GM06990 (cell line): ENCODE measurements around the gene BEND7.
A peak's percentile ranks its signal among the peaks of the same experiment; 100 is the strongest.

Source experiments
- DNase-seq: peaks from one replicate; pipeline ENCODE4 v3.0.0-alpha.2; 2011; ENCODE audit not compliant: insufficient read length; ENCODE audit errors: extremely low read depth
- H3K27me3 ChIP-seq: replicated peaks from 2 replicates; pipeline ENCODE4 v1.6.0; 2011; ENCODE audit warnings: low read length; ENCODE audit not compliant: control insufficient read depth, insufficient read depth
- H3K36me3 ChIP-seq: 2 replicates; pipeline ENCODE4 v1.5.1; 2011; ENCODE audit warnings: low read length; ENCODE audit not compliant: control insufficient read depth, insufficient read depth
- H3K4me3 ChIP-seq: replicated peaks from 2 replicates; pipeline ENCODE4 v1.5.1; 2011; ENCODE audit warnings: low read depth, mild to moderate bottlenecking, control low read depth, low read length
- TF ChIP-seq, protein P1 (sequence below): IDR thresholded peaks from 2 replicates; pipeline ENCODE4 v1.5.1; 2011; ENCODE audit warnings: low read length, control low read depth, mild to moderate bottlenecking, inconsistent platforms; ENCODE audit not compliant: insufficient read depth, poor library complexity, severe bottlenecking

BEND7 gene

DNA sequence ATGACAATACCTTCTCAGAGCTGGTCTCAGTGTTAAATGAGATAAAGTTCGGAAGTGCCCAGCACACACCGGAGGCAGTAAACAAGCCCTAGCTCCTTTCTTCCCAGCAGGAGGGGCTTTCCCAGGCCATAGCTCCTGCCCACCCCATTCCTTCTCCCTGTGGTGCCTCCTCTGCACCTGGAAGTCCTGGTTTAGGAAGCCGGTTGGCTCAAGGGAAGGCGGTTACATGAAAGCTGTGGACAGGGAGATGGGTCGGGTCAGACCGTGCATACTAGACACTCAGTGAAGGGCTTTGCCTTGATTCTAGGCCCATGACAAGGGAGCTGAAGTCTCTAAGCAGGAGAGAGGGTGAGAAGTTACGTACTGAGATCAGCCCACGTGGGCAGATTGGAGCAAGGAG lies 8.6 kb downstream of the BEND7 start:
- H3K4me3 ChIP-seq: no peak overlapping the region
- TF ChIP-seq, protein P1, sequence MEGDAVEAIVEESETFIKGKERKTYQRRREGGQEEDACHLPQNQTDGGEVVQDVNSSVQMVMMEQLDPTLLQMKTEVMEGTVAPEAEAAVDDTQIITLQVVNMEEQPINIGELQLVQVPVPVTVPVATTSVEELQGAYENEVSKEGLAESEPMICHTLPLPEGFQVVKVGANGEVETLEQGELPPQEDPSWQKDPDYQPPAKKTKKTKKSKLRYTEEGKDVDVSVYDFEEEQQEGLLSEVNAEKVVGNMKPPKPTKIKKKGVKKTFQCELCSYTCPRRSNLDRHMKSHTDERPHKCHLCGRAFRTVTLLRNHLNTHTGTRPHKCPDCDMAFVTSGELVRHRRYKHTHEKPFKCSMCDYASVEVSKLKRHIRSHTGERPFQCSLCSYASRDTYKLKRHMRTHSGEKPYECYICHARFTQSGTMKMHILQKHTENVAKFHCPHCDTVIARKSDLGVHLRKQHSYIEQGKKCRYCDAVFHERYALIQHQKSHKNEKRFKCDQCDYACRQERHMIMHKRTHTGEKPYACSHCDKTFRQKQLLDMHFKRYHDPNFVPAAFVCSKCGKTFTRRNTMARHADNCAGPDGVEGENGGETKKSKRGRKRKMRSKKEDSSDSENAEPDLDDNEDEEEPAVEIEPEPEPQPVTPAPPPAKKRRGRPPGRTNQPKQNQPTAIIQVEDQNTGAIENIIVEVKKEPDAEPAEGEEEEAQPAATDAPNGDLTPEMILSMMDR: no peak
- DNase-seq: no peak
- H3K27me3 ChIP-seq: peaks cover 3% of the 10 kb centered on the region
- H3K36me3 ChIP-seq: no peaks in the 10 kb centered on the region

DNA sequence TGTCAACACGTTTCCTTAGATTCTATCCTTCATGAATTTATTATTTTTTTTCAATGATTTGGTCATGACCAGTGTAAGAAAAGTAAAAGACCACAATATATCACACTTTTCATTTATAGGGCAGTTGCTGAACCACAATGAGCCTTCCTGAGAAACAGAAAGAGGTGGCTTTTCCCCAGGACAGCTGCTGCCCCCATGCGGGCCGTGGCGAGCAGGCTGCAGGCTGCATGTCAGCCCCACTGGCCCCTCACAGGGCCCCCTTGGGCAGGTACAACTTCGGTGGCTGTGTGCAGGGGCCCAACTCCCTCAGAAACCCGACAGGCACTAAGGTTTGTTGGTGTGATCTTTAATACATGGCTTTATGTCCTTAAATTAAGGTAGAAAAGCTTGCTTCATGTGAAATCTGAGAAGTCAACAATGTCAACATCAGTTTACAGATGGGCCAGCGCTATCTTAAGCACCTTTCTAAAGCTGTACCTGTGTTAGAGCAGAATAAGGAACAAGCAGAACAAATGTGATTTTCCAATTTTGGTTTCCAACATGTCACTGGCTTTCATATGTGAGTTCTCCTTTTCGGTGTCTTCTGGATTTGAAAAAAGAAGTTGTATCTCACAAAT lies 10.6 kb downstream of the BEND7 start:
- Histone ChIP-seq H3K36me3 (no peaks in the 10 kb centered on the region), H3K4me3 (no peak overlapping the region), H3K27me3 (peaks cover 2% of the 10 kb centered on the region)
- no peak for DNase-seq
- TF ChIP-seq, protein P1: peak; percentile 63

DNA sequence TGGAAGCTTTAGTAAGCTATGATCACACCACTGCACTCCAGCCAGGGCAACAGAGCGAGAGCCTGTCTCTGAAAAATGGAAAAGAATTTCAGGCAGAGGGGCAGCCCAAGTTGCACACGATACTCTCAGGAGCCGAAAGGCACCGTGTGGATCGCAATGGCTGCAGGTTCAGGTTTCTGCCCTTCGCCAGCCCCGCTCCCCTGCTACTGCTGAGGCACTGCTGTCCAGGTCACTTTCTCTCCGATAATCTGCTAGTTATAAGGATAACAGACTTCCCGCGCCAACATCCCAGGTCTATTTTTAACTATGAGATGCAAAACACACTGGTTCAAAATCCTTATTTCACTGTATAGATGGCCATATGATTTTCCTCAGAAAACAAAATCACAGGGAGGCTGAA lies 11.1 kb downstream of the BEND7 start:
- TF ChIP-seq, protein P1: no peak
- no peaks in the 10 kb centered on the region for H3K36me3 ChIP-seq

DNA sequence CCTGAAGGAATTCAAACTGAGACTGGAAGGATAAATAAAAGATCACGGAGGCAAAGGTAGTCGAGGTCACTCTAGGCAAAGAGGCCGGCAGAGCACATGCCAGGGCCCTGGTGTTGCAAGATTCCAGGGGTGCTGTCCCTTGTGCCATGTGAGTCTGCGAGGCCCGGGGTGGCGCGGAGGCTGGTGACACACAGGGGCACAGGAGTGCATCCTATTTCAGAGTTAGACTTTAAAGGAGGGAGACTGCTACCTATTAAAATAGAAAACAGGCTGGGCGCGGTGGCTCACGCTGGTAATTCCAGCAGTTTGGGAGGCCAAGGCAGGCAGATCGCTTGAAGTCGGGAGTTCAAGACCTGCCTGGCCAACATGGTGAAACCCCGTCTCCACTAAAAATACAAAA lies 12.6 kb downstream of the BEND7 start:
- TF ChIP-seq, protein P1: no peak
- DNase-seq: no peak
- no peaks in the 10 kb centered on the region for H3K36me3 ChIP-seq
- H3K27me3 ChIP-seq: no peaks in the 10 kb centered on the region; the same call in 1 of the 2 replicates
- no peak overlapping the region for H3K4me3 ChIP-seq

More for the DNA sequence above, 11.1 kb downstream of the BEND7 start:
- peaks cover 2% of the 10 kb centered on the region; the same call in 1 of the 2 replicates for H3K27me3 ChIP-seq
- no peak overlapping the region for H3K4me3 ChIP-seq
- no peak for DNase-seq

DNA sequence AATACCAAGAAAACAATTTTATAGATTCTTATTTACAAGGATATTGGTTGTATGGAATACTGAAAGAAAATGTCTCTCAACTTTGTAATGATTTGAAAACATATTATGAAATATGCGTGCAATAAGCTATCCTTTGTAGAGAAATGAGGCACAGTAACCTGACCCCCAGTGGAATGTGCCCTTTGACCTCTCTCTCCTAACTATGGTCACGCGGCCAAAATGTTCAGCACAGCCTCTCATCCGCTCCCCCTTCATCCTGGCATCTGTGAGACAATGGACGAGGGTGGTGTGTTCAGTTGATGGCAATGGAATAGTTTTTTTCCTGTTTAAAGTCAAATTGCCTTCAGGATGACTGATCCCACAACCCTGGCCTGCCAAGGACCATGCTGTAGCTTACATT lies 13.3 kb downstream of the BEND7 start:
- DNase-seq: no peak
- TF ChIP-seq, protein P1: no peak
- Histone ChIP-seq H3K27me3 (no peaks in the 10 kb centered on the region; the same call in 1 of the 2 replicates), H3K36me3 (no peaks in the 10 kb centered on the region), H3K4me3 (no peak overlapping the region)

DNA sequence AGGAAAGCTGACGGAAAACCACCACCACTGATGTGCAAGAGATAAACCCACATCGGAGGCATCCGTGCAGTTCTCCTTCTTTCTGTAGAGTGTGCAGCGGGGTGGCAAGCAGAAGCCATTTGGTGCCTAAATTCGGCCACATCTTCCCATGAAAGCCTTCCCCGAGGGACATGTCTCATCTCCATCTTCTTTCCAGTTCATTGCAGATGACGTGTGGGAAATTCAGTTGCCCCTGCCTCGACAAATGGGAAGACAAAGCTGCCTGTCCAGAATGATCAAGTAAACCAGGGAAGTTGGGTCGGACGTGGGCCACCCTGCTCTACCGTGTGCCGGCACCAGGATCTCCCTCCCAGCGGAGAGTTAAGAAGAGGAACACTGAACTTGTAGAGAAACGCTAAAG lies 14.5 kb downstream of the BEND7 start:
- Histone ChIP-seq H3K4me3 (no peak overlapping the region), H3K36me3 (no peaks in the 10 kb centered on the region), H3K27me3 (no peaks in the 10 kb centered on the region; the same call in 1 of the 2 replicates)
- TF ChIP-seq, protein P1: no peak
- no peak for DNase-seq
